HG03064 (cell line): ENCODE results near the gene ANAPC15.
A peak's percentile ranks its signal among the peaks of the same experiment; 100 is the strongest.
"Not testable (repeated sequence)": the region's sequence is repeated elsewhere in the genome, so short reads cannot be mapped to it uniquely, and the experiment has no call there.

Source experiments
- ATAC-seq: cut with Tn5 transposase; IDR thresholded peaks from one replicate; pipeline ENCODE4 v1.9.1; 2021; ENCODE audit warnings: low read depth; ENCODE audit not compliant: unreplicated experiment

ANAPC15 gene

GRCh38 chr11:72112143-72112977 lies at the start of gene ANAPC15:
TSS of gene ANAPC15 (minus strand) at chr11:72112695. CDS start at chr11:72111276, 1,419 bp downstream.
- peak; percentile 83 for ATAC-seq

GRCh38 chr11:72160319-72160718 lies 47.8 kb upstream of the ANAPC15 start:
- ATAC-seq = no peak

- no peak for ATAC-seq
Observed at GRCh38 chr11:72157131-72157530, 44.6 kb upstream of the ANAPC15 start.

- no peak for ATAC-seq
Observed at GRCh38 chr11:72155751-72156150, 43.3 kb upstream of the ANAPC15 start.

GRCh38 chr11:72154816-72155215 lies 42.3 kb upstream of the ANAPC15 start:
- no peak for ATAC-seq

DNA sequence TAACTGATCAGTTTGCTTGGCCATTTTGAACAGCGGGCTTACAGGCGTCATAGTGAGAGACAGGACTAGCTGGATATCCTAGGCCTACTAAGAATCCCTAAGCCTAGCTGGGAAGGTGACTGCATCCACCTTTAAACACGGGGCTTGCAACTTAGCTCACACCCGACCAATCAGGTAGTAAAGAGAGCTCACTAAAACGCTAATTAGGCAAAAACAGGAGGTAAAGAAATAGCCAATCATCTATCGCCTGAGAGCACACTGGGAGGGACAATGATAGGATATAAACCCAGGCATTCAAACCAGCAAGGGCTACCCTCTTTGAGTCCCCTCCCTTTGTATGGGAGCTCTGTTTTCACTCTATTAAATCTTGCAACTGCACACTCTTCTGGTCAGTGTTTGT lies 41.4 kb upstream of the ANAPC15 start:
- ATAC-seq = not testable (repeated sequence)

DNA sequence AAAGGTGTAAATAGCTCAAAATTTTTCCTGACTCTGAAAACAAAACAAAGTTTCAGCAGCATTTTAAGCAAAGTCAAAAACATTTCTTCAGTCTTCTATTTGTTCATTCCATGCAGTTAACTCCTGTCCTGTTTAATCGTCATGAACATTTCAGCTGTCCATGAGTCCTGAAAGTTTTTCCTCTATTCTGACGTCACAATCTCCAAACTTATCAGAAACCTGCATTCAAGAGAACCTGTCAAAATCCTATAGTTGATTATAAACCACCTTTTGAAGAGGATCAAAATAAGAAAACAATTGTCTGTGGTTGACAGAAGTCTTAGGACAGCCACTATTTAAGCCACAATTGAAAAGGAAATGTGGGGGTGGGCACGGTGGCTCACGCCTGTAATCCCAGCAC lies 38.4 kb upstream of the ANAPC15 start:
- ATAC-seq = no peak

GRCh38 chr11:72146625-72147024 lies 34.1 kb upstream of the ANAPC15 start:
- no peak for ATAC-seq

DNA sequence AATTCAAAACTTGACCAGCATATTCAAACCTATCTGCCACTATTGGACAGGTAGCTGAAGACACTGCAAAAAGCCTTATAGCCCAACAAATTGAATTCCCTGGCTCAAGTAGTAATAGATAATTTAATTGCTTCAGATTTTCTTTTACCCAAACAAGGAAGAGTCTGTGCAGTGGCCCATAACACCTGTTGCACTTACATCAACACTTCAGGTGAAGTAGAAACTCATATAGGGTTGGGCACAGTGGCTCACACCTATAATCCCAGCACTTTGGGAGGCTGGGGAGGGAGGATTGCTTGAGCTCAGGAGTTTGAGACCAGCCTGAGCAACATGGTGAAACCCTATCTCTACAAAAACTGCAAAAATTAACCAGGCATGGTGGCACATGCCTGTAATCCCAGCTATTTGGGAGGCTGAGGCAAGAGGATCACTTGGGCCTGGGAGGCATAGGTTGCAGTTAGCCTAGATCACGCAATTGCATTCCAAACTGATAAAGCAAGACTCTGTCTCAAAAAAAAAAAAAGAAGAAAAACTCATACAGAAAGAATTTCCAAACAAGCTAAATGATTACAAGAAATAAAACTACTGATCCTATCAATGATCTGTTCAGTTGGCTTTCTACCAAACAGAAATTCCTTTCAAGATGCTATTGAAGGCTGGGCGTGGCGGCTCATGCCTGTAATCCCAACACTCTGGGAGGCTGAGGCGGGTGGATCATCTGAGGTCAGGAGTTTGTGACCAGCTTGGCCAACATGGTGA lies 32.5 kb upstream of the ANAPC15 start:
- ATAC-seq = no peak

- ATAC-seq = not testable (repeated sequence)
Observed at GRCh38 chr11:72142543-72142942, 30.0 kb upstream of the ANAPC15 start.

- ATAC-seq = not testable (repeated sequence)
Observed at GRCh38 chr11:72142086-72142485, 29.6 kb upstream of the ANAPC15 start.

DNA sequence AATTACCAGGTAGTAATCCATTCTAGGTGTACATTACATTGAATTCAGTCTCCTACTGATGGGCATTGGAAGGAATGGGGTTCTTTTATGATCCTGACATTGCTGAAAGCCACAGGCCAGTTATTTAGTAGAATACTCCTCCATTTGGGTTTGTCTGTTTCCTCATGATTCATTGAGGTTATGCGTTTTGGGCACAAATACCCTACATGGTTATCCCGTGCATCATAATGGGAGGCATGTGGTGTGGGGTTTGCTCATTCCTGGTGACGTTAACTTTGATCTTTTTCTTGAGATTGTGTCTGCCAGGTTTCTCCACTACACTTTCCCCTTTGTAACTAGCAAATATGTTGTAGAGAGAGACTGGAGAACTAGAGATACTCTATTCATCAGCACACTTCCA lies 28.6 kb upstream of the ANAPC15 start:
- ATAC-seq = no peak

DNA sequence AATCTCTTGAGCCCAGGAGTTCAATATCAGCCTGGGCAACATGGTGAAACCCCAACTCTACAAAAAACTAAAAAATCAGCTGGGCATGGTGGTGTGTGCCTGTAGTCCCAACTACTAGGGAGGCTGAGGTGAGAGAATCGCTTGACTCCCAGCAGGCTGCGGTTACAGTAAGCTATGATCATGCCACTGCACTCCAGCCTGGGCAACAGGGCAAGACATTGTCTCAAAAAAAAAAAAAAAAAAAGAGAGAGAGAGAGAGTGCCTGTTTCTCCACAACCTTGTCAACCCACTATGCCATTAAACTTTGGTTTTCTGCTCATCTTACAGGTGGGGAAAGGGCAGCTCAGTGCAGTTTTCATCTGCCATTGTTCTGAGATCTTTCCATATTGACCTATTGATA lies 28.2 kb upstream of the ANAPC15 start:
- no peak for ATAC-seq

GRCh38 chr11:72139500-72139899 lies 27.0 kb upstream of the ANAPC15 start:
- no peak for ATAC-seq

DNA sequence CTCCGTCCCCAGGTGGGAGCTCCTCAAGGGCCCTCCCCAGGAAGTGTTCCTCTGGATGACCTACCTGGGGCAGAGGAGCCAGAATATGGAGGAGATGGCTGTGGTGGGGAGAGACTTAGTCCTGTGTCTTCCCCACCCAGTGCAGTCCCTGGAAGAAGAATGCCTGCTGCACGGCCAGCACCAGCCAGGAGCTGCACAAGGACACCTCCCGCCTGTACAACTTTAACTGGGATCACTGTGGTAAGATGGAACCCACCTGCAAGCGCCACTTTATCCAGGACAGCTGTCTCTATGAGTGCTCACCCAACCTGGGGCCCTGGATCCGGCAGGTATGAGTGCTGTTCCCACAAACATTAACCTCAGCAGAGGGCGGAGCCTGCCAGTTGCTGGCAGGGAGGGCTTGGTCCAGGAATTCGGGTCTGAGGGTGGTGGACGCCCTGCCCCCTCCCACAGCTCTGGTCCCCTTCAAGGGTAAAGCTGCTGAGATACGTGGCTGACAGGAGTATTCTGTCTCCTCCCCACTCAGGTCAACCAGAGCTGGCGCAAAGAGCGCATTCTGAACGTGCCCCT lies 26.4 kb upstream of the ANAPC15 start:
- no peak for ATAC-seq

GRCh38 chr11:72136684-72137262 lies 24.3 kb upstream of the ANAPC15 start:
- ATAC-seq = no peak

GRCh38 chr11:72135891-72136683 lies 23.6 kb upstream of the ANAPC15 start:
- ATAC-seq = no peak

- not testable (repeated sequence) for ATAC-seq
Observed at GRCh38 chr11:72135473-72135872, 23.0 kb upstream of the ANAPC15 start, which contains the start of gene FOLR3. TSS of gene FOLR3 (plus strand) at chr11:72135725. CDS start at chr11:72135953, 228 bp downstream.

GRCh38 chr11:72132646-72133045 lies 20.2 kb upstream of the ANAPC15 start:
- no peak for ATAC-seq

DNA sequence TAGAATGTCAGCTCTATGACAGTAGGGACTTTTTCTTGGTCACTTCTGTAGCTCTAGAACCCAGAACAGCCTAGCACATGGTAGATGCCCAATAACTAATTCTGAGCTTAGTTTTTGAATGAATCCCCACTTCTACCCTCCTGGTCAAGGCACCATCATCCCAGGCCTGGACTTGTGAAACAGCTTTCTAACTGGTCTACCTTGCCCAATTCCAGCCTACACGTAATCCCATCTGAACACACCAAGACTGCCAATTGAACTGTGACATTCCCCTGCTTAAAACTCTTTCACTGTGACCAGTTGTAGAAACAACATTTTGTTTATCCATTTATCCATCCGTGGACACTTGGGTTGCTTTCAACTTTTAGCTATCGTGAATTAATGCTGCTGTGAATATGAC lies 16.9 kb upstream of the ANAPC15 start:
- no peak for ATAC-seq
